ENCODE measurements around the gene TEKT2.

DNA sequence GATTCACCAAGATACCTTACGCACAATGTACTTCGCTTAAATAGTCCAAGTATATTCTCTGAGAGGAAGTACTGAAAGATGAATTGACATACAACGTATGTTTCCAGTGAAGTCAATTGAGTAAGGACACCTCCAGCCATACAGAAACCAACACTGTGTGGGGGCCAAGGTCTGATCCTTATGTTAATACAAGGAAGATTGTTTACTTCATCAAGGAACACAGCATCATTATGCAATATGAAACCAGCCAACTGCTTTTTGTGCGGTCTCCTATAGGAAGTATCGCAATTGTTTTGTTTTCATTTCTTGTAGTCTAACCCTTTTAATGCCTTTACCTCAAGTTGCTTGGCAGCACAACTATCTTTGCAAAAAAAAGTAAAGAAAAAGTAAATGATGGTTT is 28.2 kb upstream of the TEKT2 start:
- no peak for TF ChIP-seq POLR2AphosphoS5 (IDR thresholded peaks at IDR 0.05; ENCODE audit: low read depth, low read length)
- no peak for TF ChIP-seq TAF1 (IDR thresholded peaks at IDR 0.05; ENCODE audit: borderline replicate concordance, insufficient read depth, low read length)
- TF ChIP-seq FOXP2 (optimal IDR thresholded peaks at IDR 0.05; ENCODE audit: borderline replicate concordance, extremely low read depth, extremely low read length, insufficient read depth), result no peak
